ENCODE data around the gene E2F8.

E2F8 gene

GRCh38 chr11:19286411-19286810 is 45.7 kb upstream of the E2F8 start:
- TF ChIP-seq CTCF (IDR thresholded peaks at IDR 0.05; ENCODE audit: low read depth, low read length, poor library complexity, severe bottlenecking), result no peak
- TF ChIP-seq EZH2phosphoT487 (IDR thresholded peaks at IDR 0.05; ENCODE audit: borderline replicate concordance, low read length), result no peak
- Histone ChIP-seq H3K27ac (ENCODE audit: low read depth, low read length) (no peak overlapping the region), H3K9me2 (replicated peaks; ENCODE audit: control insufficient read depth, low read length) (no peaks in the 10 kb centered on the region), H3K4me3 (ENCODE audit: low read length) (no peak overlapping the region), H3K4me2 (ENCODE audit: low read length) (no peak overlapping the region), H4K20me1 (ENCODE audit: control insufficient read depth, insufficient read depth, low read depth, low read length) (no peaks in the 10 kb centered on the region), H3K36me3 (ENCODE audit: control insufficient read depth, low read length) (no peaks in the 10 kb centered on the region), H3K27me3 (ENCODE audit: control insufficient read depth, low read length) (no peaks in the 10 kb centered on the region), H3F3A (ENCODE audit: control insufficient read depth, insufficient read depth) (no peaks in the 10 kb centered on the region), H3K4me1 (ENCODE audit: control insufficient read depth, low read length) (peaks cover 6% of the 10 kb centered on the region), H3K79me2 (ENCODE audit: control insufficient read depth, low read length) (no peaks in the 10 kb centered on the region), H3K9me3 (ENCODE audit: control insufficient read depth, insufficient read depth, low read length) (no peaks in the 10 kb centered on the region)

GRCh38 chr11:19284881-19285280 is 44.1 kb upstream of the E2F8 start:
- Histone ChIP-seq H3K9me3 (ENCODE audit: control insufficient read depth, insufficient read depth, low read length) (no peaks in the 10 kb centered on the region), H3K27me3 (ENCODE audit: control insufficient read depth, low read length) (no peaks in the 10 kb centered on the region), H3K79me2 (ENCODE audit: control insufficient read depth, low read length) (no peaks in the 10 kb centered on the region), H3F3A (ENCODE audit: control insufficient read depth, insufficient read depth) (no peaks in the 10 kb centered on the region), H3K4me1 (ENCODE audit: control insufficient read depth, low read length) (peaks cover 19% of the 10 kb centered on the region), H3K4me3 (ENCODE audit: low read length) (no peak overlapping the region), H3K27ac (ENCODE audit: low read depth, low read length) (no peak overlapping the region), H4K20me1 (ENCODE audit: control insufficient read depth, insufficient read depth, low read depth, low read length) (no peaks in the 10 kb centered on the region), H3K36me3 (ENCODE audit: control insufficient read depth, low read length) (no peaks in the 10 kb centered on the region), H3K4me2 (ENCODE audit: low read length) (no peak overlapping the region), H3K9me2 (replicated peaks; ENCODE audit: control insufficient read depth, low read length) (no peaks in the 10 kb centered on the region)
- TF ChIP-seq EZH2phosphoT487 (IDR thresholded peaks at IDR 0.05; ENCODE audit: borderline replicate concordance, low read length), result no peak
- TF ChIP-seq CTCF (IDR thresholded peaks at IDR 0.05; ENCODE audit: low read depth, low read length, poor library complexity, severe bottlenecking), result no peak

- Histone ChIP-seq H3K4me3 (ENCODE audit: low read length) (no peak overlapping the region), H3K9me2 (replicated peaks; ENCODE audit: control insufficient read depth, low read length) (no peaks in the 10 kb centered on the region), H3K79me2 (ENCODE audit: control insufficient read depth, low read length) (no peaks in the 10 kb centered on the region), H3K4me1 (ENCODE audit: control insufficient read depth, low read length) (peaks cover 26% of the 10 kb centered on the region), H3K9me3 (ENCODE audit: control insufficient read depth, insufficient read depth, low read length) (no peaks in the 10 kb centered on the region), H4K20me1 (ENCODE audit: control insufficient read depth, insufficient read depth, low read depth, low read length) (no peaks in the 10 kb centered on the region), H3K27me3 (ENCODE audit: control insufficient read depth, low read length) (no peaks in the 10 kb centered on the region), H3K4me2 (ENCODE audit: low read length) (no peak overlapping the region), H3K27ac (ENCODE audit: low read depth, low read length) (no peak overlapping the region), H3K36me3 (ENCODE audit: control insufficient read depth, low read length) (no peaks in the 10 kb centered on the region), H3F3A (ENCODE audit: control insufficient read depth, insufficient read depth) (no peaks in the 10 kb centered on the region)
- TF ChIP-seq CTCF (IDR thresholded peaks at IDR 0.05; ENCODE audit: low read depth, low read length, poor library complexity, severe bottlenecking) (no peak), EZH2phosphoT487 (IDR thresholded peaks at IDR 0.05; ENCODE audit: borderline replicate concordance, low read length) (no peak)
Measured at GRCh38 chr11:19283991-19284390, 43.2 kb upstream of the E2F8 start.

- Histone ChIP-seq H3K36me3 (ENCODE audit: control insufficient read depth, low read length) (no peaks in the 10 kb centered on the region), H3K4me1 (ENCODE audit: control insufficient read depth, low read length) (peaks cover 26% of the 10 kb centered on the region), H3K27me3 (ENCODE audit: control insufficient read depth, low read length) (no peaks in the 10 kb centered on the region), H3K9me3 (ENCODE audit: control insufficient read depth, insufficient read depth, low read length) (no peaks in the 10 kb centered on the region), H3K4me3 (ENCODE audit: low read length) (no peak overlapping the region), H4K20me1 (ENCODE audit: control insufficient read depth, insufficient read depth, low read depth, low read length) (no peaks in the 10 kb centered on the region), H3K27ac (ENCODE audit: low read depth, low read length) (no peak overlapping the region), H3K9me2 (replicated peaks; ENCODE audit: control insufficient read depth, low read length) (no peaks in the 10 kb centered on the region), H3K79me2 (ENCODE audit: control insufficient read depth, low read length) (no peaks in the 10 kb centered on the region), H3F3A (ENCODE audit: control insufficient read depth, insufficient read depth) (no peaks in the 10 kb centered on the region), H3K4me2 (ENCODE audit: low read length) (peak overlapping the region; percentile 53)
- TF ChIP-seq CTCF (IDR thresholded peaks at IDR 0.05; ENCODE audit: low read depth, low read length, poor library complexity, severe bottlenecking), result no peak
- TF ChIP-seq EZH2phosphoT487 (IDR thresholded peaks at IDR 0.05; ENCODE audit: borderline replicate concordance, low read length), result no peak
Measured at GRCh38 chr11:19281555-19281954, 40.8 kb upstream of the E2F8 start.
